ENCODE data around the gene GPR78. TPM values are rescaled to one million over a fixed set of nuclear protein-coding genes. Genes with fewer than 3 reads are reported as not detected.

GPR78 gene
- total and polyA plus RNA-seq, 2 of the 8 experiments (the other 6 are each of a cell fraction or from before 2014, with no cell fraction given): 1.0 to 3.0 TPM

DNA sequence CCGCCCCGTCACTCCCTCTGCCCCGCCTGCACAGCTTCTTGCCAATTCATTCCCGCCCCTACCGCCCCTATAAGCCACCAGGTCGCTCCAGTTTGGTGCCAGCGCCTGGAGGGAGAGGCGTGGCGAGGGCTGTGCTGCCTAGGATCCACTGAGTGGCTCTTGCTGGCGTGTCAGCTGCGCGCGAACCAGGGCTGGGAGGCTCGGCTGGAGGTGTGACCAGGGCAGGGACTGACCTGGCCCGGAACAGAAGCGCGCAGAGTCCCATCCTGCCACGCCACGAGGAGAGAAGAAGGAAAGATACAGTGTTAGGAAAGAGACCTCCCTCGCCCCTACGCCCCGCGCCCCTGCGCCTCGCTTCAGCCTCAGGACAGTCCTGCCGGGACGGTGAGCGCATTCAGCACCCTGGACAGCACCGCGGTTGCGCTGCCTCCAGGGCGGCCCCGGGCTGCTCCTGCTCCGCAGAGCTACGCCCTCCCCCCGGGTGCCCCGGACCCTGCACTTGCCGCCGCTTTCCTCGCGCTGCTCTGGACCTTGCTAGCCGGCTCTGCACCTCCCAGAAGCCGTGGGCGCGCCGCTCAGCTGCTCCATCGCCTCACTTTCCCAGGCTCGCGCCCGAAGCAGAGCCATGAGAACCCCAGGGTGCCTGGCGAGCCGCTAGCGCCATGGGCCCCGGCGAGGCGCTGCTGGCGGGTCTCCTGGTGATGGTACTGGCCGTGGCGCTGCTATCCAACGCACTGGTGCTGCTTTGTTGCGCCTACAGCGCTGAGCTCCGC is at the start of gene GPR78 (continued):
- TF ChIP-seq KDM4A (IDR thresholded peaks at IDR 0.05; ENCODE audit: low read depth, low read length, severe bottlenecking) (peak; percentile 86), EP300 (IDR thresholded peaks at IDR 0.05; ENCODE audit: borderline replicate concordance in 1 of 2, low read depth in 2 of 2, low read length in 2 of 2) (no peak), RXRA (IDR thresholded peaks at IDR 0.05; ENCODE audit: insufficient read depth, low read depth, low read length) (no peak), RNF2 (IDR thresholded peaks at IDR 0.05; ENCODE audit: borderline replicate concordance, low read depth, low read length, missing control alignments, poor library complexity, severe bottlenecking) (no peak), CHD1 (IDR thresholded peaks at IDR 0.05; ENCODE audit: low read depth, low read length) (no peak), BRCA1 (IDR thresholded peaks at IDR 0.05; ENCODE audit: low read depth, low read length) (no peak), JUND (IDR thresholded peaks at IDR 0.05; ENCODE audit: low read length) (no peak), NANOG (IDR thresholded peaks at IDR 0.05; ENCODE audit: insufficient read depth, low read depth, low read length, poor library complexity, severe bottlenecking) (no peak), MAFK (IDR thresholded peaks at IDR 0.05; ENCODE audit: low read depth, low read length) (no peak), EGR1 (IDR thresholded peaks at IDR 0.05; ENCODE audit: borderline replicate concordance, low read depth, low read length) (no peak)
- TF ChIP-seq, protein P1, sequence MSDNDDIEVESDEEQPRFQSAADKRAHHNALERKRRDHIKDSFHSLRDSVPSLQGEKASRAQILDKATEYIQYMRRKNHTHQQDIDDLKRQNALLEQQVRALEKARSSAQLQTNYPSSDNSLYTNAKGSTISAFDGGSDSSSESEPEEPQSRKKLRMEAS (IDR thresholded peaks at IDR 0.05): peak; percentile 73

All from H1 (cell line).